ENCODE measurements around the gene TSPAN18. TPM values are rescaled to one million over a fixed set of nuclear protein-coding genes. Genes with fewer than 3 reads are reported as not detected.

TSPAN18 gene
- total and polyA plus RNA-seq, 8 donors, result 0.69 to 2.7 (median 1.5) TPM

GRCh38 chr11:44789496-44789895, 62.7 kb downstream of the TSPAN18 start:
- DNase-seq (no peak), ATAC-seq (no peak), FAIRE-seq (no peak)
- Histone ChIP-seq H3K27me3 (no peaks in the 10 kb centered on the region), H3K36me3 (no peaks in the 10 kb centered on the region), H3K4me3 (no peak overlapping the region), H3K4me1 (no peaks in the 10 kb centered on the region), H3K9me3 (no peaks in the 10 kb centered on the region), H3K27ac (no peak overlapping the region)
- TF ChIP-seq CTCF (IDR thresholded peaks at IDR 0.05), result no peak
- WGBS, 2 donors, result 38 to 44% methylated on average over 3 of the region's 3 CpGs
- intact Hi-C loops (cut with DNase I), result no loop called here

- 68 to 80% methylated on average over 10 of the region's 10 CpGs for WGBS, 2 donors
- intact Hi-C loops (cut with DNase I), result no loop called here
- ATAC-seq (no peak), DNase-seq (no peak), FAIRE-seq (no peak)
- no peaks in the 10 kb centered on the region for H3K9me3 ChIP-seq
- no peaks in the 10 kb centered on the region for H3K4me1 ChIP-seq
- no peak overlapping the region for H3K27ac ChIP-seq
- no peak for TF ChIP-seq CTCF (IDR thresholded peaks at IDR 0.05)
- H3K4me3 ChIP-seq, result no peak overlapping the region
- H3K36me3 ChIP-seq, result no peaks in the 10 kb centered on the region
- H3K27me3 ChIP-seq, result no peaks in the 10 kb centered on the region
These were observed 63.4 kb downstream of the TSPAN18 start for GRCh38 chr11:44790211-44790610.

- H3K4me1 ChIP-seq, result no peaks in the 10 kb centered on the region
- WGBS, 2 donors, result 67 to 77% methylated on average over 13 of the region's 13 CpGs
- intact Hi-C loops (cut with DNase I), result no loop called here
- no peak for ATAC-seq
- DNase-seq, result no peak
- no peaks in the 10 kb centered on the region for H3K36me3 ChIP-seq
- H3K27ac ChIP-seq, result no peak overlapping the region
- no peaks in the 10 kb centered on the region for H3K9me3 ChIP-seq
- H3K4me3 ChIP-seq, result no peak overlapping the region
- TF ChIP-seq CTCF (IDR thresholded peaks at IDR 0.05), result no peak
- no peak for FAIRE-seq
- no peaks in the 10 kb centered on the region for H3K27me3 ChIP-seq
These were observed 64.7 kb downstream of the TSPAN18 start for GRCh38 chr11:44791316-44791925.

- 65 to 81% methylated on average over 8 of the region's 8 CpGs for WGBS, 2 donors
- DNase-seq (no peak), FAIRE-seq (no peak), ATAC-seq (no peak)
- intact Hi-C loops (cut with DNase I), result no loop called here
- Histone ChIP-seq H3K4me3 (no peak overlapping the region), H3K27ac (no peak overlapping the region), H3K4me1 (no peaks in the 10 kb centered on the region), H3K27me3 (no peaks in the 10 kb centered on the region), H3K36me3 (no peaks in the 10 kb centered on the region), H3K9me3 (no peaks in the 10 kb centered on the region)
- TF ChIP-seq CTCF (IDR thresholded peaks at IDR 0.05), result no peak
These were observed 65.4 kb downstream of the TSPAN18 start for GRCh38 chr11:44792171-44792570.

GRCh38 chr11:44793350-44794090, 66.8 kb downstream of the TSPAN18 start:
- no peak for ATAC-seq
- Histone ChIP-seq H3K36me3 (no peaks in the 10 kb centered on the region), H3K9me3 (no peaks in the 10 kb centered on the region), H3K27ac (no peak overlapping the region), H3K27me3 (no peaks in the 10 kb centered on the region), H3K4me3 (no peak overlapping the region), H3K4me1 (no peaks in the 10 kb centered on the region)
- no peak for DNase-seq
- WGBS, 2 donors, result 39 to 51% methylated on average over 17 of the region's 17 CpGs
- no peak for FAIRE-seq
- TF ChIP-seq CTCF (IDR thresholded peaks at IDR 0.05), result no peak
- intact Hi-C loops (cut with DNase I), result no loop called here

Data from pancreas (tissue), 10 donors.